HG02943 (cell line): ENCODE results near the gene STRAP.

Experiments used
- ATAC-seq: cut with Tn5 transposase; IDR thresholded peaks from one replicate; pipeline ENCODE4 v1.9.1; 2021; ENCODE audit warnings: mild to moderate bottlenecking, low read depth, moderate library complexity; ENCODE audit not compliant: unreplicated experiment

STRAP gene, protein sequence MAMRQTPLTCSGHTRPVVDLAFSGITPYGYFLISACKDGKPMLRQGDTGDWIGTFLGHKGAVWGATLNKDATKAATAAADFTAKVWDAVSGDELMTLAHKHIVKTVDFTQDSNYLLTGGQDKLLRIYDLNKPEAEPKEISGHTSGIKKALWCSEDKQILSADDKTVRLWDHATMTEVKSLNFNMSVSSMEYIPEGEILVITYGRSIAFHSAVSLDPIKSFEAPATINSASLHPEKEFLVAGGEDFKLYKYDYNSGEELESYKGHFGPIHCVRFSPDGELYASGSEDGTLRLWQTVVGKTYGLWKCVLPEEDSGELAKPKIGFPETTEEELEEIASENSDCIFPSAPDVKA

DNA sequence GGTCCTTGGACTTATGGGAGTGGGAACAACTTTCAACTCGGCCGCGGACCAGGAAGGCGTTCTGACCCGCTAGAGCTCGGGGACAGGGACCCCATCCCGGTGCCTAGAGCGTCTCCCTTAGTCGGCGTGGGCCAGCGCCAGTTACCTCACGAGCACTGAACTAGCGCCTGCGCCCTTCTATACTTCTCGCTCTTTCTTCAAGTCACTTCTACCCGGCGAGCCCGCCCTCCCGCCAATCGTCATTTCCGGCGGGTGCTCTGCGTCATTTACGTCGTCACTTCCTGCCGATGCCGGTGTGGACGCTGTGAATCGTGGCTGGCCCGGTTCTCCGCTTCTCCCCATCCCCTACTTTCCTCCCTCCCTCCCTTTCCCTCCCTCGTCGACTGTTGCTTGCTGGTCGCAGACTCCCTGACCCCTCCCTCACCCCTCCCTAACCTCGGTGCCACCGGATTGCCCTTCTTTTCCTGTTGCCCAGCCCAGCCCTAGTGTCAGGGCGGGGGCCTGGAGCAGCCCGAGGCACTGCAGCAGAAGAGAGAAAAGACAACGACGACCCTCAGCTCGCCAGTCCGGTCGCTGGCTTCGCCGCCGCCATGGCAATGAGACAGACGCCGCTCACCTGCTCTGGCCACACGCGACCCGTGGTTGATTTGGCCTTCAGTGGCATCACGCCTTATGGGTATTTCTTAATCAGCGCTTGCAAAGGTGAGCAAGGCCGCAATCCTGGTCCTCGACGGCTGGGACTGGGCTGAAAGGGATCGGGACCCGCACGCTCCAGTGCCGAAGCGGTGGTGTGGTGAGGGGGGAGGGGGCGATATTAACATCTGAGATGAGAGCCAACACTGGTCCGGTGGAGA, at the start of gene STRAP:
STRAP (plus strand) TSS at position 270 of the 854 bp plus-strand sequence; CDS start at position 591, 321 bp downstream.
- peak; percentile 98 for ATAC-seq

DNA sequence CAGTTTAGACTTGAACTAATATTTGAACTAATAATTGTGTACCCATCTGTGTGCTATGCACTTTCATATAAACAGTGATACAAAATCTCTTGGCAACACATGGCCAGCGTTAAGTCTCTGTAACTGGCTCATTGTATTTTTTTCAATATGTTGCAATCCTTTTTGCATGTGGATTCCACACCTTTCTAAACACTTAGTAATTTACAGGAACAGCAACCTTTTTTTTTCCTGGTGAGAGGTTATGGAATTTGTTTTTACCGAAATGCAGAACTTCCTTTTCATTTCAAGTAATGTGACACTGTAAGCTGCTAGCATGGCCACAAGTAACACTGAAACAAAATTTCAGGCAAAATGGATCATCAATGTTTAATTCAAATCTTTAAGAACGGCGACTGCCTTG, 47.6 kb upstream of the STRAP start:
- no peak for ATAC-seq

DNA sequence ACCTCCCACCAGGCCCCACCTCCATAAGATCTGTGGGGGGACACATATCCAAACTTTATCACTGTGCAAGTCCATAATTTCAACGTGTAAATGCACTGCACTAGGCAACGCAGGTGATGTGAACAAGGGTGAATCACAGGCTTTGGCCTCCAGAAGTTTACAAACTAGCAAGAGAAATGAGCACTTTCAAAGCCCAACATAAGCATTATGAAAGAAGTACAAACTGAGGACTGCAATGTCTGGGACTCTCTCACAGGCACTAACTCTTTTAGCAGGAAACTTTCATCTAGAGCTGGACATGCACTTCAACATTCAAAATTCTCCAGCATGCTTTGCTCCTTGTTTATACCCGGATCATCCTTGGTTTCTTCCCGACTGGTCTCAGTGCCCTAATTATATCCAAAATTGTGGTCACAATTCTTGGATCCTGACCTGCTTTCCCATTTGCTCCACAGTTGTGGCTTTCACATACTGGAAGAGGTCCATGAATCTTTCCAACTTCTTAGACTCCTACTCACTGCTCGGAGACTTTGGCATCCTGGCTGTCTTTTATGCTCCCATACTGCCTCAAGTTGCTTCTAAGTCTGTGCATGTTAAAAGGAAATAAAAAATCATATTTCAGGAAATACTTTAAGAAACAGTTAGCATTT, 44.9 kb upstream of the STRAP start:
- ATAC-seq = no peak

- ATAC-seq = no peak
Measured at GRCh38 chr12:15839041-15839440, 43.1 kb upstream of the STRAP start.

GRCh38 chr12:15839682-15840081, 42.5 kb upstream of the STRAP start:
- ATAC-seq = no peak

GRCh38 chr12:15842108-15842507, 40.1 kb upstream of the STRAP start:
- no peak for ATAC-seq

GRCh38 chr12:15846887-15847286, 35.3 kb upstream of the STRAP start:
- ATAC-seq = no peak

- no peak for ATAC-seq
Measured at GRCh38 chr12:15848606-15849005, 33.6 kb upstream of the STRAP start.

DNA sequence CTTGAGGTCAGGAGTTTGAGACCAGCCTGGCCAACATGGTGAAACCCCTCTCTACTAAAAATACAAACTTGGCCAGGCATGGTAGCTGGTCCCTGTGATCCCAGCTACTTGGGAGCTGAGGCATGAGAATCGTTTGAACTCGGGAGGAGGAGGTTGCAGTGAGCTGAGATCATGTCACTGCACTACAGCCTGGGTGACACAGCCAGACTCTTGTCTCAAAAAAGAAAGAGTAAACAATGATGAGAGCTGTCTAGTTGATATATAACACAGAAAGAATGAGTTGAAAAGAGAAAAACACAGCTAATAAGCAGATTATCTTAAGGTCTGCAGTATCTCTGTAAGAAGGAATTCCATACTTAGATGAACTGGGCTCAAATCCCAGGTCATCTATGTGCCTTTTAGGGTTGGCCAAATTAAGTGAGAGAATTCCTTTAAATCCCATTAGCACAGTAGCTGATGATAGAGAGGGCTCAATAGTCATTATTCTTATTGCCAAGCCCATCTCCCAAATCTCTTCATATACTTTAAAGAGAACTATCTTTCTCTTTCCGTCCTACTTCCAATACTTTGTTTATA, 31.1 kb upstream of the STRAP start:
- no peak for ATAC-seq

DNA sequence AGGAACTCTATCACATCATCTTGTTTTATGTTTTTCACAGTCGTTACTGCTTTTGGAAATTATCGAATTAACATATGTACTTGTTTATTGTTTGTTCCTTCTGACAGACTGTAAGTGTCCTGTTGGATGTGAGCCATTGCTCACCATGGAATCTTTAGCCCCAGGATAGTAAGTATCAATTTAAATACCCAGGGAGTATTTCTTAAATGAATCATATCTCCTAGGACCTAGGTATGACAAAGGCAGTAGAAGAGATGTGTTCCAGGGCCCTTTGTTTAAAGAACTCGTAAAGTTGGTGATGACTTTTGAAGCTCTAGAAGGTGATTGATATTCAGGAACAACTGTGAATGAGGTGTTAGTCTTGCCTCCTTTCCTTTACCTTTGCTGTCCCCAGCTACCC, 30.3 kb upstream of the STRAP start:
- no peak for ATAC-seq

- ATAC-seq = no peak
Measured at GRCh38 chr12:15852383-15852782, 29.8 kb upstream of the STRAP start.

DNA sequence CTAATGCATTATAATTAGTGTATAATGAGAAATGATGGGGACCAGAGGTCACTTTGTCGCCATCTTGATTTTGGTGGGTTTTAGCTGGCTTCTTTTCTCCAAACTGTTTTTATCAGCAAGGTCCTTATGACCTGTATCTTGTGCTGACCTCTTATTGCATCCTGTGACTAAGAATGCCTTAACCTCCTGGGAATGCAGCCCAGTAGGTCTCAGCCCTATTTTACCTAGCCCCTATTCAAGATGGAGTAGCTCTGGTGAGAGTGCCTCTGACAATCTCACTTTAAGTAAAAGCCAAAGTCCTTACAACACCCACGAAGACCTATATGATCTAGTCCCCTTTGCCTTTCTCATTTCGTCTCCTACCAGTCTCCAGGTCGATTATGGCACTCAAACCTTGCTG, 28.3 kb upstream of the STRAP start:
- ATAC-seq = no peak

- no peak for ATAC-seq
Measured at GRCh38 chr12:15854916-15855315, 27.3 kb upstream of the STRAP start.

DNA sequence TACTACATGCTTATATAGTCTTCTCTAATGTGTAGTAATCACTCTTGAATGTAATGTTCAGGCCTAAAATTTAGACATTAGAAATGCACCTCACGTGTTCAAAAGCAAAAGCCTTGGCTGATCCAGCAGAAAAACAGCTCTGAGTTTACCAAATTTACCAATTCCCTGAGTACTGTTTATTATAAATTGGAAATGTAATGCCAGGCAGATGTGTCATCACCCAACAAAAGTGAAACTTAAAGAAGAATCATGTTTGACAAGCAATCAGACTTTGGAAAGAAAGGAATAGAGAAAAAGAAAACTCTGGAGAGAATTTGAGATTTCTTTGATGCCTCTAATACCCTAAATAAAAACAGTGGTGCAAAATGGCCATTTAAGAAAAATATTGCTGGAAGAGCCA, 26.5 kb upstream of the STRAP start:
- no peak for ATAC-seq

DNA sequence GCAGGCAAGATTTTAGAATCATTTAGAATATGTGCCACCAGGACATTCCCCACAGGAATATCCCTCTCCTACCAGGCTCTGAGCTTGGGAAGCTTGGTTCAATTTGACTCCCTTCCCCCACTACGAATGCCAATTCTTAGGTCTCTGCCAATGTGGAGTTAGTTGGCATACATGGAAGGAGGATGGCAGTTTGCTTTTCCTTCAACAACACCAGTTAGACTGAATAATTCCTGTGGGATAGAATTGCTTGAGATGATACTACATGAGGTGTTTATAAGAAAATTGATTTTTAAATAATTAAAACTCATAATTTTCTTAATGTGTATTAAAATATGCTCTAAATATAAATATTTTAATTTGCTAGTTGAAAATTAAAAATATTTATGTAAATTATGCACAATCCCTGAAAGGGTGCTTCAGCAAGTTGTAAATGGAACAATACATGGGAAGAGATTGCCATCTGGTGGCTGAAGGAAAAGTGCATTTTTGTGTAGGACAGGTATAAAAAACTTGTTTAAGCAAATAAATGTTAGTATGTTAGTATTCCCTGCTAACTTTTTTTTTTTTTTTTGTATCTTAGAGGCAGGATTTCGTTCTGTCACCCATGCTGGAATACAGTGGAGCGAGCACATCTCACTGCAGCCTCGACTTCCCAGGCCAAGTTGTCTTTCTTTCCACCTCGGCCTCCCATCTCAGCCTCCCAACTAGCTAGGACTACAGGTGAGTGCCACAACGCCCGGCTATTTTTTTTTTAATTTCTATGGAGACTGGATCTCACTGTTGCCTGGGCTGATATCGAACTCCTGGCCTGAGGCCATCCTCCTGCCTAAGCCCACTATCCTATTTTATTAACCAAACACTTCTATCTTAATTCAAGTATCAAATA, 25.8 kb upstream of the STRAP start:
- ATAC-seq = no peak

DNA sequence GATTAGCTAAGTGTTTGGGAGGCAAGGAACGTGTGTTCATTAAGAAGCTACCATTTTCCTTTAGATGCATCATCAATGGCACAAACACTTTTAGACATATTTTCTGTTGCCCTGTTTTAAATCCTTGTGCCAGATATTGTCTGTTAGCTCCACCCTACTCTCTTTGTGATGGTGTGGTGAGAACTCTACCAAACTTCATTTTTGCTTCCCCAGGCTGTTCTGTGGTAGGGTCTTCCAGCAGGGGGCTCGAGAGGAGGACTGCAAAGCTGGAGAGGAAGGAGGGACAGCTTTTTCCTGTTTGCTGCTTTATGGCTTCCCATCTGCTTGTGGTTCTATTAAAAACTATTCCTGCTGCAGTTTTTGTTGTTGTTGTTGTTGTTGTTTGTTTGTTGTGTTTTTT, 23.8 kb upstream of the STRAP start:
- no peak for ATAC-seq

DNA sequence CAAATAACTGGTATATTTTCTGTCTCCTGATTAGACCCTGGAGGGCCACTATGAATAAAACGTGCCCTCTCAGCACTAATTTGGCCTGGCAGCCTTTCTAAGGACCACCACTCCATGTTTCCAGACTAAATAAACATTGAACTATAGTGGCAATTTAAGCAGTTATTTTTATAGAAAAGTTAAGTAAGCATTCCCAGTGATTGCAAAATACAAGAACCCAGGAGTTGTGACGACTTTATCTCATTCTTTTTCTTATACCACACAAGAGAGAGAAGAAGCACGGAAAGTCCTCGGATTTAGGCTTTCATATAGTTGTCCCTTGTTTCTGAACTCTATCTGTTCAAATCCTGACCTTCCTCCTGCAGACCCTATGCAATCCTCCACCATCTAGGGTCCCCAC, 23.1 kb upstream of the STRAP start:
- ATAC-seq = no peak

- ATAC-seq = no peak
Measured at GRCh38 chr12:15861404-15861803, 20.8 kb upstream of the STRAP start.

GRCh38 chr12:15862840-15863239, 19.3 kb upstream of the STRAP start:
- no peak for ATAC-seq

GRCh38 chr12:15863372-15863771, 18.8 kb upstream of the STRAP start:
- no peak for ATAC-seq
